CD4-positive, alpha-beta T cell treated with Interleukin-4 for 4 hours (primary cell): ENCODE measurements around the gene SOWAHD.
"Not testable (repeated sequence)": the region's sequence is repeated elsewhere in the genome, so short reads cannot be mapped to it uniquely, and the experiment has no call there.

Experiments used
- DNase-seq: peaks from one replicate; pipeline ENCODE4 v3.0.0-alpha.2; 2020

The SOWAHD gene

DNA sequence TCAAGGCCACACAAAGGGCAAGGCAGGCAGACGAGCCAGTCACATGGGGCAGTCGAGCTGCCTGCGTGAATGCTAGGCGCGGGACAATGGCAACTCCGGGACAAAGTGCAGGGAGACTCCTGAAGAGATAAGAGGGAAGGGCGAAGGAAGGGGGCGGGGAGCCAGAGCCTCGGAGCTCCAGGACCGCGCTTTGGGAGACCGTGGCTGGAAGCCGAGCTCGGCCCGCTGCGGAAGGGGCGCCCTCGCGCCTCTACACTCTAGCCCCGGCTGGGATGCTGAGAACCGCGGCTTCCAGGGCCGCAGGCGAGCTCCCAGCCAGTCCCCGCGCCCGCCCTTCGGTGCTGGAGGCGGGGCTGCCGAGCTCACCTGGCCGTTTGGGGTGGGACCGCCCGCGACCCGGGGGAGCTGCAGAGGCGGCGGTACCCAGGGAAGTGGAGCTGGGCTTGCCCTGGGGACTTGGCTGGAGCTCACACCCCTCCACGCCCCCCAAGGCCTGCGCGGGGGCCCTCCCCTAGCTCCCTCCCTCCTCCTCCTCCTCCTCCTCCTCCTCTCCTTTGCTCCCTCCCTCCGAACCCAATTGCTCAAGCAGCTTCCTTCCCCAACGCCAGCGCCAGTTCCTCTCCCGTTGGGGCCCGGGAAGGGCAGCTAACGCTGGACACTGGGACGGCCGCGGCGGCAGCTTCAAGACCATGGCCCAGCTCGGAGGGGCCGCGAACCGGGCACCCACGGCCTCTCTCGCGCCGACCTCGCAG is at the start of gene SOWAHD:
SOWAHD (plus strand) TSS at position 610 of the 752 bp plus-strand sequence; CDS start at position 690, 80 bp downstream.
- no peak for DNase-seq

DNA sequence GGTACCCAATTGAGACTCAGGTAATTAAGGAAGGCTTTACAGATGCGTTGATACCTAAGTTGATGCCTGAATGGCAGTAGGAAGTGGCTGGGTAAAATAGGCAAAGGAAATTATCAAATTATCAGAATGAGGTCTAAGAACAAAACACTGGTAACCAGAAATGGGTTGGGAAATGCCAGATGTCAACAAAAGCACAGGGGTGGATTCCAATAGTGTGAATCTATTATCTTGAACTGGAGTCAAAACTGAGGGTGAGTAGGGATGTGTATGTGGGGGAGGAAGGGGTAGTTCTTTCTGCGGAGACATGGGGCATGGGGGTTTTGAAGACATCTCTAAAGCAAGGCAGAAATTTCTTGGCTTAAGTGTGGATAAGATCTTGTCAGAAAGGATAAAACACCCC is 49.5 kb upstream of the SOWAHD start:
- DNase-seq = no peak

DNA sequence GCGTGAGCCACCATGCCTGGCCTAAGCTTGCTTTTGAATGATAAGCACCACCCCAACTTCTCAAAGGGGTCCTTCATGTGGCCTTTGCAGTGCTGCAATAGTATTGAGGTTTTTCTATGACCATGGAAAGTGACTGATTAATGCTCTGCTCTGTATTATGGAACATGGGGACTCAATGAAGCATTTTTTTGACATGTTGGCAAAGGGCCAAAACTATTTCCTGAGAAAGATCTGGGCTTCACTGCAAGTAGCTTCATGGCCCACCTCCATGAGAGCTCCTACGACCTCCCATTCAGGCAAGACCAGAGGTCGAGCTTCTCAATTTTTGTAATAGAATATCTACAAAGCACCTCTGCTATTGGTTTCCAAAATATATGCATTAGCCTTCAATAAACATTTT is 48.8 kb upstream of the SOWAHD start:
- DNase-seq = no peak

GRCh38 chrX:119721487-119721886 is 36.9 kb upstream of the SOWAHD start:
- DNase-seq = no peak

GRCh38 chrX:119721926-119722325 is 36.5 kb upstream of the SOWAHD start:
- no peak for DNase-seq

DNA sequence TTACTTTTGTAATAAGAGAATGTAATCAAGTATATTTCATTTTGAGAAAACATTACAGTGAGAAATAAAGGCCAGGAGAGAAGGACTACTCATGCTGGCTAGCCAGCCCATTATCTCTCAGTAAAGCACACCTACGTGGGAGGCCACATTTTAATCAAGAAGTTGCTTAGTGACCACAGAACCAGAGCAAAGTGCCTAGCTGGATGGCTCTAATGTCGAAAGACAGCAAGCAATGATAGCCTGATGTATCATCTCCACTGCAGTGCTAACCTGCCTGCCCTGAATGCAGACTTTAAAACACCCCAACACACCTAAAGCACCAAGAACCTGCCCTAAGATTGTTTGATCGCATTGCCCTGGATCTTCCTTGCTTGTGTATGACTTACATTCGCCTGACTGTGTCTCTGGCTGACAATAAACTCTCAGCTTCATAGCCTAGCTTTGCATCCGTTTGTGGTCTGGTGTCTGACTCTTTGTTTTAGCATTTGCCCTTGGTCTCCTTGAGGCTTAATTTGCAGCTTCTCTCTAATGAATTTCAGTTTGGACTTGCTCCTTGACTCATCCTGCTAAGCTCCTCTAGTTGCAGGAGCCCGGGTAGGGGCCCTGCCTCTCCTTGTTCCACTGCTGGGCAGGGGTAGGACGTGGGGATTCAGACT is 31.4 kb upstream of the SOWAHD start:
- DNase-seq = peak; percentile 38

DNA sequence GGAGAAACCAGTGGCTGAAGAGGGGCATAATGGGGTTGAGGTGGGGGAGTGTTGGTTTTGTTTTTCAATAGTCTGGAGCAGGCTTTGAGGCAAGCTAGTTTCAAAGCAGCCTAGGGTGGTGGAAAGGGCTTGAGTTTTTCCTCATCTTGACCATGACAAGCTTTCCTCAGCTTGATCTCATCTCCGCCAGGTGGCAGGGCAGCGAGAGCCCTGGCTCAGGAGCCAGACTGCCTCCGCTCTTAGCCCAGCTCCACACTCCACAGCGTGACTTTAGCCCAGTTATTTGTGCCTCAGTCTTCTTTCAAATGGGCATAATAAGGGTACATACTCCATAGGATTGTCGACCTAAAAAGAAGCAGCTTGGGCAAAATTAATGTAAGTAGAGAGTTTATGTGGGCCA is 29.9 kb upstream of the SOWAHD start:
- DNase-seq = no peak

DNA sequence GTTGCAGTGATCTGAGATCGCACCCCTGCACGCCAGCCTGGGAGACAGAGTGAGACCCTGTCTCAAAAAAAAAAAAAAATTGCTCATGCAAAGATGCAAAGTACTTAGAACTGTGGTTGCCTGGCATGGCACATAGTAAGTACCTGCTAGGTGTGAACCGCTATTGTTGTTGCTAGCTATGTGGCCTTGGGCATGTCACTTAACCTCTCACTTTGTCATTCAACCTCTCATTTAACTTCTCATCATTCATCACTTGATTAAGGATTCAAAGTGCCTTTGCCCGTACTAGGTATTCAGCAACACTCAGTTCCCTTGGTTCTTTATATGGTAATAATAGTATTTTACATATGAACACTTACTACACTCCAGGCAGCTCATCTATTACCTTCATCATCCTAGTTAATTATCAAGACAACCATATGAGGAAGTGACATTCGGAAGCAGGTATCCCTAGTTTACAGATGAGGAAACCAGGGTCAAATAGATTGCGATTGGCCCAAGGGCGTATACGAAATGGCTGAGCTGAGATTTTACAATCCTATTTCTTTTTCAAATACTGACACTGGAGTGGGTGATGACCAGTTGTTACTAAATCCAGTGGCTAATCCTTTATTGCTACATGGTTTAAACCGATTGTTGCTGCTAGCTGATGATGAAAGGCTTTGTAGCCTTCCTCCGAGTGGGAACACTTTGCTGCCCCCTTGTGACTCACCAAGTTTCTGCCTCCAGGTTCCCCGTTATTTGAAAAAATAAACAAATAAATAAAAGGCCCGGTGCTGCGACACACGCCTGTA is 28.8 kb upstream of the SOWAHD start:
- peak; percentile 67 for DNase-seq

- DNase-seq = no peak
Observed at GRCh38 chrX:119734897-119735339, 23.5 kb upstream of the SOWAHD start.

DNA sequence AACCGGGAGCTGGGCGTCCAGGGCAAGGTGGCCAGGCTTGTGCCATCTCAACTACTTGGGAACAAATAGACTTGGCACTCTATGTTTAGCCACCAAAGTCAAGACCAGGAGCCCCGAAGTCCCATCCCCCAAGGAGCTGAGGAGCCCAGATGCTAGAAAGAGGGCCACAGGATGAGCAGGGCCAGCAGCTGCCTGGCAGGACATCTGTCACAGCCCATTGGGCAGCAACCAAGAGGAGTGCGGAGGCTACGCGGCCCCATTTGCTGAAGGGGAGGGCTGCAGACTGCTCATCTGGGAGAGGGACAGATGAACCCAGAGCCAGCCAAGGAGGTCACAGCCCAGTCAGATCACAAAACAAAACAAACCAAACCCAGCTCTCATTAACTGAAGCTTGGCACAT is 22.9 kb upstream of the SOWAHD start:
- DNase-seq = no peak

GRCh38 chrX:119736206-119736764 is 22.1 kb upstream of the SOWAHD start:
- no peak for DNase-seq

DNA sequence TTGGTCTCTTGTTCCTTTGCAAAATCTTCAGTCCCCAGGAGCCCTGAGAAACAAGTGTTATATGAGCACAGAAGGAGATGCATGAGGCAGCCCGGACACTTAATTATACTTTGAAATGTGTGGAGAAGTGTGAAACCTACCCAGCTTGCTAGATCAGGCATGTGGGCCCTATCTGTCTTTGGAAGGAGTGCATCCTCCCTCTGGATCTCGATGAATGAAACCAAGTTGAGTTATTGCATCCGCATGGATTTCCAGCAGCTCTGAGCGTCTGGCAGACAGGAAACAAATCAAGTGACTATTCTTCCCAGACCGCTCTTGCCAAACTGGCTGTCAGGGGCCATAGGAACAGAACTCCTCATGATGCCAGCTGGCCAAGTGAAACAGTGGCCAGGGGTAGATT is 19.6 kb upstream of the SOWAHD start:
- DNase-seq = no peak

GRCh38 chrX:119745283-119745848 is 13.0 kb upstream of the SOWAHD start:
- no peak for DNase-seq

DNA sequence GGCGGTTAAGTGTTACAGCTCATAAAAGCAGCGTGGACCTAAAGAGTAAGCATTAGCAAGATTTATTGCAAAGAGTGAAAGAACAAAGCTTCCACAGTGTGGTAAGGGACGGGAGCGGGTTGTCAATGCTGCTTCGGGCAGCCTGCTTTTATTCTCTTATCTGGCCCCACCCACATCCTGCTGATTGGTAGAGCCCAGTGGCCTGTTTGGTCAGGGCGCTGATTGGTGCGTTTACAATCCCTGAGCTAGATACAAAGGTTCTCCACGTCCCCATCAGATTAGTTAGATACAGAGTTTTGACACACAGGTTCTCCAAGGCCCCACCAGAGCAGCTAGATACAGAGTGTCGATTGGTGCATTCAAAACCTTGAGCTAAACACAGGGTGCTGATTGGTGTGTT is 8.3 kb upstream of the SOWAHD start:
- not testable (repeated sequence) for DNase-seq

GRCh38 chrX:119750751-119751150 is 7.6 kb upstream of the SOWAHD start:
- not testable (repeated sequence) for DNase-seq

GRCh38 chrX:119753001-119753400 is 5.4 kb upstream of the SOWAHD start:
- no peak for DNase-seq

DNA sequence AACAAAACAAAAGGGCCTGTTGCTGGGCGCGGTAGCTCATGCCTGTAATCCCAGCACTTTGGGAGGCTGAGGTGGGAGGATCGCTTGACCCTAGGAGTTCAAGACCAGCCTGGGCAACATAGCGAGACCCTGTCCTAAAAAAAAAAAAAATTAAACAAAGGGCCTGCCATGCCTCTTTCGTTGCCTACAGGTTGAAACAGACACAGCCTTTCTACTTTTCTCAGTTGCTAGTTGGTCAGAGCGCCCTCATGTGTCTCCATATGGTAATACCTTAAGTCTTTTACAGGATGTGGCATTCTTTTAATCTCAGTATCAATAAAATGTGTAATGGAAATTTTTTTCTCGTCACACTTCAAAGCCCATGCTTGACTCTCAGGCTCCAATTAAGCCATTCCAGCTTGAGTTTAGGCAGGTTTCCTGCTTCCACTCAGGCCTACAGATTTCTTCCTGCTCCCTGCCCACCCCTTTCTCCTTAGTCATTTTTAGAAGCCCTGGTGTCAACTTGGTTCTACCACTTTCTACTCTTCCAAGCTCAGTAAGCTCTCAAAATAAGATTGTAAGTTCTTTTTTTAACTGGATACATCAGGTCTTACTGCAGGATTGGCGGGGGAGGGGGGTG is 4.6 kb upstream of the SOWAHD start:
- peak; percentile 76 for DNase-seq

GRCh38 chrX:119755981-119756533 is 2.3 kb upstream of the SOWAHD start:
- peak; percentile 54 for DNase-seq

- DNase-seq = no peak
Observed at GRCh38 chrX:119756926-119757635, 1.3 kb upstream of the SOWAHD start.

DNA sequence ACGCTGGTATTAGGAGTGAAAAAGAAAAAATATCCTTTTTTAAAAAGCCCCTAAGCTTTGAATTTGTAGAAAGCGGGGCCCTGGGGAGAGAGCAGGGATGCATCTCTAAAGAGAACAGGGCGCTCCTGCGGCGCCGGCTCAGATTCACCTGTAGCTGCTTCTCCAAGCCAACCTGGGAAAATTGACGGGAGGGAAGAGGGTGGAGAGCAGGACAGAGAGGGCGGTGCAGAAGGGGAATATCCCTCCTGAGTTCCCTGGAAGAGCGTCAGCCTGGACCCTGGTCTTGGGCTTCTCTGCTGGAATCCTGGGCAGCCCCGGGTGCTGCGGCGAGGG is 776 bp upstream of the SOWAHD start:
- DNase-seq = no peak

GRCh38 chrX:119758731-119759247 is 401 bp downstream of the SOWAHD start:
- peak; percentile 6 for DNase-seq
